ENCODE measurements around the gene ZNF486.
"Not testable (repeated sequence)": the region's sequence is repeated elsewhere in the genome, so short reads cannot be mapped to it uniquely, and the experiment has no call there.

Gene ZNF486

DNA sequence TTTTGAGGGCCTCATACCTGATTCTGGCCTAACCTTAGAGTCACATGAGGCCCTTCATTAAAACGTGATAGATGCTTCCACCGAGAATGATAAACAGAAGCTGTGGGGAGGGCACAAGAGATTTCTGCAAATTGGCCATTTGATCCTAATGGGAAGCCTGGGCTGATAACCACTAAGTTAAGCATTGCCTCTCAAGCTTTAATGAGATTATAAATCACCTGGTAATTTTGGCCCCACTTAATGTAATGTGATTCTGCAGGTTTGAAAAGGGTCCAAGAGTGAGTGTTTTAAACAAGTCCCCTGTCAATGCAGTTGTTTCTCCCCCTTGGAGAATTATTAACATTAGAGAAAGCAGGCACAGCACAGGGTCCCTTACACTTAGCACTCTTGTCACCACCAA, 42.0 kb downstream of the ZNF486 start:
- no peaks in the 10 kb centered on the region for H3K9me2 ChIP-seq (replicated peaks; ENCODE audit: control insufficient read depth, low read length)
- no peaks in the 10 kb centered on the region for H3K9me3 ChIP-seq (ENCODE audit: control insufficient read depth, insufficient read depth, low read length)
- H3K4me3 ChIP-seq (ENCODE audit: low read length): no peak overlapping the region
- no peaks in the 10 kb centered on the region for H3K79me2 ChIP-seq (ENCODE audit: control insufficient read depth, low read length)
- no peak overlapping the region for H3K4me2 ChIP-seq (ENCODE audit: low read length)
- no peaks in the 10 kb centered on the region for H3K27me3 ChIP-seq (ENCODE audit: control insufficient read depth, low read length)
- H3K27ac ChIP-seq (ENCODE audit: low read depth, low read length): no peak overlapping the region
- H3K4me1 ChIP-seq (ENCODE audit: control insufficient read depth, low read length): no peaks in the 10 kb centered on the region
- TF ChIP-seq EZH2phosphoT487 (IDR thresholded peaks at IDR 0.05; ENCODE audit: borderline replicate concordance, low read length): no peak
- TF ChIP-seq, protein P1, sequence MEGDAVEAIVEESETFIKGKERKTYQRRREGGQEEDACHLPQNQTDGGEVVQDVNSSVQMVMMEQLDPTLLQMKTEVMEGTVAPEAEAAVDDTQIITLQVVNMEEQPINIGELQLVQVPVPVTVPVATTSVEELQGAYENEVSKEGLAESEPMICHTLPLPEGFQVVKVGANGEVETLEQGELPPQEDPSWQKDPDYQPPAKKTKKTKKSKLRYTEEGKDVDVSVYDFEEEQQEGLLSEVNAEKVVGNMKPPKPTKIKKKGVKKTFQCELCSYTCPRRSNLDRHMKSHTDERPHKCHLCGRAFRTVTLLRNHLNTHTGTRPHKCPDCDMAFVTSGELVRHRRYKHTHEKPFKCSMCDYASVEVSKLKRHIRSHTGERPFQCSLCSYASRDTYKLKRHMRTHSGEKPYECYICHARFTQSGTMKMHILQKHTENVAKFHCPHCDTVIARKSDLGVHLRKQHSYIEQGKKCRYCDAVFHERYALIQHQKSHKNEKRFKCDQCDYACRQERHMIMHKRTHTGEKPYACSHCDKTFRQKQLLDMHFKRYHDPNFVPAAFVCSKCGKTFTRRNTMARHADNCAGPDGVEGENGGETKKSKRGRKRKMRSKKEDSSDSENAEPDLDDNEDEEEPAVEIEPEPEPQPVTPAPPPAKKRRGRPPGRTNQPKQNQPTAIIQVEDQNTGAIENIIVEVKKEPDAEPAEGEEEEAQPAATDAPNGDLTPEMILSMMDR (IDR thresholded peaks at IDR 0.05; ENCODE audit: low read depth, low read length, poor library complexity, severe bottlenecking): no peak
- no peaks in the 10 kb centered on the region for H3F3A ChIP-seq (ENCODE audit: control insufficient read depth, insufficient read depth)
- no peaks in the 10 kb centered on the region for H4K20me1 ChIP-seq (ENCODE audit: control insufficient read depth, insufficient read depth, low read depth, low read length)
- H3K36me3 ChIP-seq (ENCODE audit: control insufficient read depth, low read length): no peaks in the 10 kb centered on the region; the same call in 1 of the 2 replicates

DNA sequence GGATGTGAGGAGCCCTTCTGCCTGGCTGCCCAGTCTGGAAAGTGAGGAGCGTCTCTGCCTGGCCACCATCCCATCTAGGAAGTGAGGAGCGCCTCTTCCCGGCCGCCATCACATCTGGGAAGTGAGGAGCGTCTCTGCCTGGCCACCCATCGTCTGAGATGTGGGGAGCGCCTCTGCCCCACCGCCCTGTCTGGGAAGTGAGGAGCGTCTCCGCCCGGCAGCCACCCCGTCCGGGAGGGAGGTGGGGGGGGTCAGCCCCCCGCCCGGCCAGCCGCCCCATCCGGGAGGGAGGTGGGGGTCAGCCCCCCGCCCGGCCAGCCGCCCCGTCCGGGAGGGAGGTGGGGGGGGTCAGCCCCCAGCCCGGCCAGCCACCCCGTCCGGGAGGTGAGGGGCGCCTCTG, 47.4 kb downstream of the ZNF486 start:
- not testable (repeated sequence) for H3K4me2 ChIP-seq (ENCODE audit: low read length); H3K4me3 ChIP-seq (ENCODE audit: low read length); H3K27me3 ChIP-seq (ENCODE audit: control insufficient read depth, low read length); H3K9me3 ChIP-seq (ENCODE audit: control insufficient read depth, insufficient read depth, low read length); H4K20me1 ChIP-seq (ENCODE audit: control insufficient read depth, insufficient read depth, low read depth, low read length); H3K9me2 ChIP-seq (replicated peaks; ENCODE audit: control insufficient read depth, low read length); H3K27ac ChIP-seq (ENCODE audit: low read depth, low read length); H3K4me1 ChIP-seq (ENCODE audit: control insufficient read depth, low read length); H3K79me2 ChIP-seq (ENCODE audit: control insufficient read depth, low read length); H3F3A ChIP-seq (ENCODE audit: control insufficient read depth, insufficient read depth)
- H3K36me3 ChIP-seq (ENCODE audit: control insufficient read depth, low read length): peaks cover 16% of the 10 kb centered on the region

DNA sequence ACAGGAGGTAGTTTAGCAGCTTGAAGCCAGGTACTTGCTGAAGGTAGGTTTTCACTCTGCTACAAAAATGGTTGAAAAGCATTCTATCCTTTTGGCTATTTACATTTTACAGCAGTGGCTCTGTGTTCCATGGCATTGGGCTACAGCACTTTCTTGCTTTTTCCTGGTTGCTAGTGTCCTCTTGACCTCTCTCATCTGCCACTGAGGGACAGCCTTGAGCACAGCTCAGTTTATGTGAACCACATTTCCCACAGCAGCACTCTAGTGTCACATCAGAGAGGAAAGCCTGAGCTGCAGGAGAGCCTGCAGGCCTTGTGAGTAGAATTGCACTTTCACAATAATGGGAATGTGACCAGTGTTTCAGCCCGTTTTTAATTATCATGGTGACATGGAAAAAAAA, 54.6 kb downstream of the ZNF486 start:
- H4K20me1 ChIP-seq (ENCODE audit: control insufficient read depth, insufficient read depth, low read depth, low read length); H3K27ac ChIP-seq (ENCODE audit: low read depth, low read length); H3K9me3 ChIP-seq (ENCODE audit: control insufficient read depth, insufficient read depth, low read length); H3K9me2 ChIP-seq (replicated peaks; ENCODE audit: control insufficient read depth, low read length); H3K4me1 ChIP-seq (ENCODE audit: control insufficient read depth, low read length); H3K4me3 ChIP-seq (ENCODE audit: low read length); H3K4me2 ChIP-seq (ENCODE audit: low read length); H3F3A ChIP-seq (ENCODE audit: control insufficient read depth, insufficient read depth); H3K27me3 ChIP-seq (ENCODE audit: control insufficient read depth, low read length); H3K79me2 ChIP-seq (ENCODE audit: control insufficient read depth, low read length): not testable (repeated sequence)
- peaks cover 20% of the 10 kb centered on the region for H3K36me3 ChIP-seq (ENCODE audit: control insufficient read depth, low read length)

DNA sequence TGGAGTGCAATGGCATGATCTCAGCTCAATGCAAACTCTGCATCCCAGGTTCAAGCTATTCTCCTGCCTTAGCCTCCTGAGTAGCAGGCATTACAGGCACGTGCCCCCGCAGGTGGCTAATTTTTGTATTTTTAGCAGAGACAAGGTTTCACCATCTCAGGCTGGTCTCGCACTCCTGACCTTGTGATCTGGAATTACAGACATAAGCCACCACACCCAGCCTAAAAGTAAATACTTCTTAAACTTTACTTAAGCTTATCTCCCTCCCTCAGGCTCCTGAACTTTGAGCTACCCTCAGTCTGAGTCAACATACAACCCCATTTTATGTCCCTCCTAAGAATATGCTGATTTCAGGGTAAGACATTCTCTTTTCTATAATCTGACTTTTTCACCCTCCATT, 66.1 kb downstream of the ZNF486 start:
- Histone ChIP-seq H3K4me3 (ENCODE audit: low read length) (no peak overlapping the region), H4K20me1 (ENCODE audit: control insufficient read depth, insufficient read depth, low read depth, low read length) (no peaks in the 10 kb centered on the region), H3K4me1 (ENCODE audit: control insufficient read depth, low read length) (peaks cover 12% of the 10 kb centered on the region), H3K36me3 (ENCODE audit: control insufficient read depth, low read length) (peaks cover 75% of the 10 kb centered on the region), H3K27me3 (ENCODE audit: control insufficient read depth, low read length) (no peaks in the 10 kb centered on the region), H3K9me2 (replicated peaks; ENCODE audit: control insufficient read depth, low read length) (no peaks in the 10 kb centered on the region), H3F3A (ENCODE audit: control insufficient read depth, insufficient read depth) (no peaks in the 10 kb centered on the region), H3K79me2 (ENCODE audit: control insufficient read depth, low read length) (peaks cover 78% of the 10 kb centered on the region), H3K9me3 (ENCODE audit: control insufficient read depth, insufficient read depth, low read length) (peaks cover 17% of the 10 kb centered on the region), H3K27ac (ENCODE audit: low read depth, low read length) (no peak overlapping the region), H3K4me2 (ENCODE audit: low read length) (no peak overlapping the region)
- TF ChIP-seq, protein P1 (IDR thresholded peaks at IDR 0.05; ENCODE audit: low read depth, low read length, poor library complexity, severe bottlenecking): no peak
- TF ChIP-seq EZH2phosphoT487 (IDR thresholded peaks at IDR 0.05; ENCODE audit: borderline replicate concordance, low read length): no peak
